Panc1 (cell line): ENCODE data around the gene OTOP2. TPM values are rescaled to one million over a fixed set of nuclear protein-coding genes. Genes with fewer than 3 reads are reported as not detected.
A peak's percentile ranks its signal among the peaks of the same experiment; 100 is the strongest.

Source experiments
- ATAC-seq: fragments of 200-7000 bp; cut with Tn5 transposase; 2 replicates; pipeline ENCODE4 v1.9.1; 2020; ENCODE audit warnings: mild to moderate bottlenecking, moderate library complexity
- BruUV-seq: library from RNA; stranded (reverse); fragments of 400-500 nt; replicated peaks from 2 replicates; lab custom pipeline; 2021; lab: Mats Ljungman, UMichigan
- CTCF ChIA-PET: fragments of 300-600 bp; sonication (Branson Sonifier 250); formaldehyde crosslinking; loops from one replicate; lab custom pipeline; 2022; ENCODE audit warnings: antibody characterized with exemption; lab: Charles Lee
- POLR2A ChIA-PET: fragments of 300-600 bp; sonication (Branson Sonifier 250); formaldehyde crosslinking; loops from one replicate; lab custom pipeline; 2022; ENCODE audit warnings: antibody characterized with exemption; lab: Charles Lee
- DNase-seq: peaks from one replicate; pipeline ENCODE4 v3.0.0-alpha.2; 2010; ENCODE audit warnings: low read depth, low spot score
- H3K27ac ChIP-seq: 2 replicates; pipeline ENCODE4 v1.5.1; 2011; ENCODE audit warnings: mild to moderate bottlenecking, low read length, inconsistent platforms
- H3K27me3 ChIP-seq: fragments of 200-500 bp; sonication (Bioruptor generic); 2 replicates; pipeline ENCODE4 v1.6.0; 2014; ENCODE audit warnings: low read length, inconsistent platforms; ENCODE audit not compliant: control insufficient read depth, insufficient read depth
- H3K36me3 ChIP-seq: fragments of 200-500 bp; sonication (Bioruptor generic); 2 replicates; pipeline ENCODE4 v1.5.1; 2014; ENCODE audit warnings: inconsistent platforms, mild to moderate bottlenecking, low read length, moderate library complexity; ENCODE audit not compliant: control insufficient read depth, insufficient read depth
- H3K4me1 ChIP-seq: 2 replicates; pipeline ENCODE4 v1.5.1; 2011; ENCODE audit warnings: inconsistent platforms, mild to moderate bottlenecking, low read length, moderate library complexity; ENCODE audit not compliant: control insufficient read depth, insufficient read depth
- H3K4me3 ChIP-seq, 2 experiments: 2 replicates each; pipeline ENCODE4 v1.5.1; 2011 to 2012; ENCODE audit warnings: low read depth in 2 of 2, low read length in 2 of 2, mild to moderate bottlenecking in 2 of 2, inconsistent platforms in 1 of 2, moderate library complexity in 1 of 2
- H3K9me3 ChIP-seq: fragments of 200-500 bp; sonication (Bioruptor generic); 2 replicates; pipeline ENCODE4 v1.5.1; 2014; ENCODE audit warnings: low read depth, mild to moderate bottlenecking, inconsistent platforms, low read length, moderate library complexity; ENCODE audit not compliant: control insufficient read depth, insufficient read depth
- CTCF ChIP-seq: fragments of 450-650 bp; IDR thresholded peaks from 2 replicates; pipeline ENCODE4 v1.5.1; 2017; ENCODE audit warnings: mild to moderate bottlenecking
- POLR2AphosphoS5 ChIP-seq: IDR thresholded peaks from 2 replicates; pipeline ENCODE4 v1.6.1; 2012; ENCODE audit warnings: mild to moderate bottlenecking, low read depth, low read length, moderate library complexity
- REST ChIP-seq, 2 experiments: IDR thresholded peaks; 2 replicates each; pipeline ENCODE4 v1.6.1; 2011 to 2012; ENCODE audit warnings: low read depth in 2 of 2, control low read depth in 1 of 2, low read length in 1 of 2, mild to moderate bottlenecking in 1 of 2, moderate library complexity in 1 of 2; ENCODE audit not compliant: insufficient read depth in 1 of 2
- SIN3A ChIP-seq: IDR thresholded peaks from 2 replicates; pipeline ENCODE4 v1.6.1; 2012; ENCODE audit warnings: low read depth, mild to moderate bottlenecking, low read length, moderate library complexity, borderline replicate concordance; ENCODE audit not compliant: insufficient read depth
- TCF7L2 ChIP-seq: IDR thresholded peaks from 2 replicates; pipeline ENCODE4 v1.6.1; 2011; ENCODE audit warnings: mild to moderate bottlenecking, low read depth, low read length, inconsistent platforms
- in situ Hi-C: cut with HindIII; loops from 2 replicates; pipeline ENCODE4 v1.10.0; 2016; ENCODE audit warnings: low sequenced_read_pairs, low pct_unique_long_range_greater_than_20kb
- intact Hi-C: fragments of 100-400 bp; cut with micrococcal nuclease; formaldehyde crosslinking; loops from one replicate; pipeline ENCODE4 v1.10.0; 2022; ENCODE audit not compliant: unreplicated experiment
- total RNA-seq: library from RNA; stranded (reverse); gene quantifications from one replicate; pipeline ENCODE4 v1.2.1, GENCODE V29; 2021; ENCODE audit not compliant: unreplicated experiment

The OTOP2 gene
- total RNA-seq, 1 experiment from 2014 or later, result not detected

GRCh38 chr17:74923538-74924249, 379 bp upstream of the OTOP2 start:
- peak; percentile 78 for ATAC-seq
- in situ Hi-C loops (no loop called here), intact Hi-C loops (loop anchor here (1.0 kb wide), 1 partner anchor 37 kb away; no protein-coding TSS in a partner anchor)
- TF ChIP-seq POLR2AphosphoS5 (no peak), SIN3A (no peak), CTCF (peak; percentile 99), TCF7L2 (no peak), REST (IDR thresholded peaks at IDR 0.05; ENCODE audit: insufficient read depth in 1 of 2, low read depth in 2 of 2, low read length in 1 of 2) (no peak)
- H3K4me1 ChIP-seq, result peaks cover 4% of the 10 kb centered on the region; the same call in 1 of the 2 replicates
- peak overlapping the region; percentile 27 to 50 for H3K4me3 ChIP-seq
- CTCF ChIA-PET, result interaction anchor here (0.7 to 4.0 kb wide), 11 partner anchors 9 to 499 kb away, joined by 3 to 28 read pairs (median 4); partner anchors contain the start of genes CDR2L and FDXR
- BruUV-seq, result no TSS peak
- H3K27ac ChIP-seq, result no peak overlapping the region
- peaks cover 5% of the 10 kb centered on the region; the same call in 1 of the 2 replicates for H3K36me3 ChIP-seq
- H3K27me3 ChIP-seq, result peaks cover 18% of the 10 kb centered on the region
- no peak for DNase-seq
- no peaks in the 10 kb centered on the region for H3K9me3 ChIP-seq
- POLR2A ChIA-PET, result interaction anchor here (0.6 kb wide), 1 partner anchor 53 kb away, joined by 8 read pairs; no protein-coding TSS in a partner anchor

GRCh38 chr17:74925242-74925641, 1.2 kb downstream of the OTOP2 start:
- H3K27me3 ChIP-seq, result peaks cover 18% of the 10 kb centered on the region
- BruUV-seq, result no TSS peak
- ChIA-PET CTCF (interaction anchor here (1.8 to 4.0 kb wide), 4 partner anchors 8 to 36 kb away, joined by 15 to 28 read pairs (median 16); no protein-coding TSS in a partner anchor), POLR2A (no interaction called here)
- no peaks in the 10 kb centered on the region for H3K9me3 ChIP-seq
- no peak overlapping the region for H3K27ac ChIP-seq
- no peak for TF ChIP-seq POLR2AphosphoS5
- no peak for TF ChIP-seq CTCF
- TF ChIP-seq SIN3A, result no peak
- TF ChIP-seq TCF7L2, result no peak
- no peak for TF ChIP-seq REST (IDR thresholded peaks at IDR 0.05; ENCODE audit: insufficient read depth in 1 of 2, low read depth in 2 of 2, low read length in 1 of 2)
- intact Hi-C loops (no loop called here), in situ Hi-C loops (no loop called here)
- peaks cover 5% of the 10 kb centered on the region; the same call in 1 of the 2 replicates for H3K36me3 ChIP-seq
- H3K4me3 ChIP-seq, result no peak overlapping the region
- no peak for ATAC-seq
- DNase-seq, result no peak
- H3K4me1 ChIP-seq, result peaks cover 4% of the 10 kb centered on the region; the same call in 1 of the 2 replicates
